Measurements from ENCODE around the gene RBM17. TPM values are rescaled to one million over a fixed set of nuclear protein-coding genes. Genes with fewer than 3 reads are reported as not detected.

RBM17 gene
- total RNA-seq, 1 experiment from 2014 or later: 124 TPM

- Mint-ChIP-seq H3K4me3 (no peak overlapping the region), H3K9me3 (no peaks in the 10 kb centered on the region), H3K27me3 (ENCODE audit: low read depth) (no peaks in the 10 kb centered on the region), H3K27ac (no peak overlapping the region), H3K36me3 (ENCODE audit: insufficient read depth in 1 of 3, low read depth in 3 of 3) (peaks cover 34 to 50% (median 44%) of the 10 kb centered on the region in 3 experiments; a peak in 6 of 7 replicates), H3K4me1 (peaks cover 4 to 7% of the 10 kb centered on the region in 2 experiments; a peak in 3 of 4 replicates)
- Histone ChIP-seq H3K18ac (ENCODE audit: insufficient read length, low read depth, low read length) (no peak overlapping the region), H4K8ac (replicated peaks; ENCODE audit: insufficient read length, low read depth, low read length) (no peak overlapping the region), H3T11ph (ENCODE audit: low read length) (no peak overlapping the region), H3K27ac (ENCODE audit: insufficient read length, low read depth, low read length) (no peak overlapping the region), H2BK5ac (ENCODE audit: insufficient read length, low read length) (no peak overlapping the region), H3K23ac (ENCODE audit: insufficient read length, low read depth, low read length) (no peak overlapping the region), H4K91ac (ENCODE audit: insufficient read length, low read depth, low read length) (no peak overlapping the region), H3K79me2 (ENCODE audit: insufficient read depth, low read length) (no peaks in the 10 kb centered on the region), H3K56ac (ENCODE audit: insufficient read length, low read depth, low read length) (no peak overlapping the region), H3K79me1 (ENCODE audit: insufficient read depth, low read depth, low read length, poor library complexity, severe bottlenecking) (no peaks in the 10 kb centered on the region), H3K9me3 (ENCODE audit: control insufficient read depth, low read depth, low read length) (no peaks in the 10 kb centered on the region), H3K23me2 (ENCODE audit: insufficient read length, low read depth, low read length, poor library complexity, severe bottlenecking) (no peaks in the 10 kb centered on the region), H2BK15ac (ENCODE audit: low read depth, low read length) (no peak overlapping the region), H4K20me1 (ENCODE audit: control insufficient read depth, insufficient read depth, insufficient read length) (no peaks in the 10 kb centered on the region), H2AFZ (ENCODE audit: low read length) (no peak overlapping the region), H3K27me3 (ENCODE audit: insufficient read depth, low read length) (no peaks in the 10 kb centered on the region), H3K9ac (ENCODE audit: extremely low read depth, insufficient read length, low read length) (no peak overlapping the region), H3K4ac (ENCODE audit: low read depth, low read length) (no peak overlapping the region), H2BK120ac (ENCODE audit: low read depth, low read length, poor library complexity, severe bottlenecking) (no peak overlapping the region), H4K5ac (ENCODE audit: insufficient read length, low read depth, low read length) (no peak overlapping the region), H3K4me1 (ENCODE audit: insufficient read depth, low read length) (no peaks in the 10 kb centered on the region), H2BK20ac (ENCODE audit: low read depth, low read length, poor library complexity, severe bottlenecking) (no peak overlapping the region), H3K4me2 (ENCODE audit: insufficient read depth, insufficient read length, low read length) (no peak overlapping the region), H2AK5ac (ENCODE audit: insufficient read length, low read length) (no peak overlapping the region), H2BK12ac (ENCODE audit: insufficient read length, low read depth, low read length) (no peak overlapping the region), H3K14ac (ENCODE audit: insufficient read depth, low read length) (no peak overlapping the region)
- no CpG with 5 or more reads among the region's 1 CpG for WGBS (ENCODE audit: extremely low coverage, insufficient read length, low lambda C conversion rate)
- TF ChIP-seq, protein P1, sequence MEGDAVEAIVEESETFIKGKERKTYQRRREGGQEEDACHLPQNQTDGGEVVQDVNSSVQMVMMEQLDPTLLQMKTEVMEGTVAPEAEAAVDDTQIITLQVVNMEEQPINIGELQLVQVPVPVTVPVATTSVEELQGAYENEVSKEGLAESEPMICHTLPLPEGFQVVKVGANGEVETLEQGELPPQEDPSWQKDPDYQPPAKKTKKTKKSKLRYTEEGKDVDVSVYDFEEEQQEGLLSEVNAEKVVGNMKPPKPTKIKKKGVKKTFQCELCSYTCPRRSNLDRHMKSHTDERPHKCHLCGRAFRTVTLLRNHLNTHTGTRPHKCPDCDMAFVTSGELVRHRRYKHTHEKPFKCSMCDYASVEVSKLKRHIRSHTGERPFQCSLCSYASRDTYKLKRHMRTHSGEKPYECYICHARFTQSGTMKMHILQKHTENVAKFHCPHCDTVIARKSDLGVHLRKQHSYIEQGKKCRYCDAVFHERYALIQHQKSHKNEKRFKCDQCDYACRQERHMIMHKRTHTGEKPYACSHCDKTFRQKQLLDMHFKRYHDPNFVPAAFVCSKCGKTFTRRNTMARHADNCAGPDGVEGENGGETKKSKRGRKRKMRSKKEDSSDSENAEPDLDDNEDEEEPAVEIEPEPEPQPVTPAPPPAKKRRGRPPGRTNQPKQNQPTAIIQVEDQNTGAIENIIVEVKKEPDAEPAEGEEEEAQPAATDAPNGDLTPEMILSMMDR (conservative IDR thresholded peaks at IDR 0.05): no peak
- DNase-seq: no peak
Measured at GRCh38 chr10:6116806-6117205, 28.0 kb downstream of the RBM17 start.
